ENCODE results near the gene CDH18. TPM values are rescaled to one million over a fixed set of nuclear protein-coding genes. Genes with fewer than 3 reads are reported as not detected.

CDH18 gene
- total RNA-seq, 1 experiment from 2014 or later, result 0.15 TPM

GRCh38 chr5:19904766-19905165 is 83.2 kb downstream of the CDH18 start:
- H3K4me1 ChIP-seq (ENCODE audit: insufficient read depth, low read length), result peaks cover 2% of the 10 kb centered on the region; the same call in 1 of the 2 replicates
- ATAC-seq (no peak), DNase-seq (no peak)
- ChIA-PET CTCF (no interaction called here), POLR2A (ENCODE audit: unreplicated experiment) (no interaction called here)
- H3K27ac ChIP-seq (ENCODE audit: low read length), result no peak overlapping the region
- TF ChIP-seq EZH2 (IDR thresholded peaks at IDR 0.05; ENCODE audit: low read length, unreplicated experiment) (no peak), EZH2phosphoT487 (IDR thresholded peaks at IDR 0.05; ENCODE audit: borderline replicate concordance, low read length) (no peak)
- H3K9ac ChIP-seq (ENCODE audit: low read length), result no peak overlapping the region
- H3K4me3 ChIP-seq (ENCODE audit: low read length), result no peak overlapping the region
- H2AFZ ChIP-seq (ENCODE audit: low read length), result no peak overlapping the region
- no peaks in the 10 kb centered on the region for H3K9me3 ChIP-seq (ENCODE audit: low read length)
- BruUV-seq (replicated peaks), result no TSS peak
- no peaks in the 10 kb centered on the region for H3F3A ChIP-seq (ENCODE audit: low read length, unreplicated experiment)
- H3K79me2 ChIP-seq (ENCODE audit: low read length), result no peaks in the 10 kb centered on the region
- no peaks in the 10 kb centered on the region for H3K27me3 ChIP-seq (ENCODE audit: low read length)
- no peaks in the 10 kb centered on the region for H3K9me2 ChIP-seq (replicated peaks; ENCODE audit: low read length)
- intact Hi-C loops (cut with micrococcal nuclease), result no loop called here
- no peak overlapping the region for H3K4me2 ChIP-seq (ENCODE audit: low read length)
- no peaks in the 10 kb centered on the region for H4K20me1 ChIP-seq (ENCODE audit: low read length)
- no peaks in the 10 kb centered on the region for H3K36me3 ChIP-seq (ENCODE audit: low read depth, low read length)

GRCh38 chr5:19903611-19904010 is 84.4 kb downstream of the CDH18 start:
- intact Hi-C loops (cut with micrococcal nuclease), result no loop called here
- ATAC-seq (no peak), DNase-seq (no peak)
- Histone ChIP-seq H3K27ac (ENCODE audit: low read length) (no peak overlapping the region), H4K20me1 (ENCODE audit: low read length) (no peaks in the 10 kb centered on the region), H3K9me2 (replicated peaks; ENCODE audit: low read length) (no peaks in the 10 kb centered on the region), H3F3A (ENCODE audit: low read length, unreplicated experiment) (no peaks in the 10 kb centered on the region), H3K9ac (ENCODE audit: low read length) (no peak overlapping the region), H3K9me3 (ENCODE audit: low read length) (no peaks in the 10 kb centered on the region), H3K36me3 (ENCODE audit: low read depth, low read length) (no peaks in the 10 kb centered on the region), H3K27me3 (ENCODE audit: low read length) (no peaks in the 10 kb centered on the region), H2AFZ (ENCODE audit: low read length) (no peak overlapping the region), H3K4me3 (ENCODE audit: low read length) (no peak overlapping the region), H3K4me1 (ENCODE audit: insufficient read depth, low read length) (no peaks in the 10 kb centered on the region), H3K4me2 (ENCODE audit: low read length) (no peak overlapping the region), H3K79me2 (ENCODE audit: low read length) (no peaks in the 10 kb centered on the region)
- POLR2A ChIA-PET (ENCODE audit: unreplicated experiment), result no interaction called here
- no TSS peak for BruUV-seq (replicated peaks)
- TF ChIP-seq EZH2phosphoT487 (IDR thresholded peaks at IDR 0.05; ENCODE audit: borderline replicate concordance, low read length) (no peak), CTCF (conservative IDR thresholded peaks at IDR 0.05; ENCODE audit: low read depth, low read length) (no peak), EZH2 (IDR thresholded peaks at IDR 0.05; ENCODE audit: low read length, unreplicated experiment) (no peak)
- CTCF ChIA-PET, result no interaction called here

GRCh38 chr5:19902316-19902934 is 85.6 kb downstream of the CDH18 start:
- H3K79me2 ChIP-seq (ENCODE audit: low read length), result no peaks in the 10 kb centered on the region
- no peaks in the 10 kb centered on the region for H3K27me3 ChIP-seq (ENCODE audit: low read length)
- no peak for ATAC-seq
- DNase-seq, result no peak
- no peaks in the 10 kb centered on the region for H4K20me1 ChIP-seq (ENCODE audit: low read length)
- ChIA-PET POLR2A (ENCODE audit: unreplicated experiment) (no interaction called here), CTCF (no interaction called here)
- H3K9me3 ChIP-seq (ENCODE audit: low read length), result no peaks in the 10 kb centered on the region
- no TSS peak for BruUV-seq (replicated peaks)
- H3K36me3 ChIP-seq (ENCODE audit: low read depth, low read length), result no peaks in the 10 kb centered on the region
- no peak overlapping the region for H2AFZ ChIP-seq (ENCODE audit: low read length)
- intact Hi-C loops (cut with micrococcal nuclease), result no loop called here
- H3K9me2 ChIP-seq (replicated peaks; ENCODE audit: low read length), result no peaks in the 10 kb centered on the region
- H3K9ac ChIP-seq (ENCODE audit: low read length), result no peak overlapping the region
- H3F3A ChIP-seq (ENCODE audit: low read length, unreplicated experiment), result no peaks in the 10 kb centered on the region
- H3K4me2 ChIP-seq (ENCODE audit: low read length), result no peak overlapping the region
- TF ChIP-seq EZH2phosphoT487 (IDR thresholded peaks at IDR 0.05; ENCODE audit: borderline replicate concordance, low read length) (no peak), EZH2 (IDR thresholded peaks at IDR 0.05; ENCODE audit: low read length, unreplicated experiment) (no peak), CTCF (conservative IDR thresholded peaks at IDR 0.05; ENCODE audit: low read depth, low read length) (no peak)
- no peaks in the 10 kb centered on the region for H3K4me1 ChIP-seq (ENCODE audit: insufficient read depth, low read length)
- H3K27ac ChIP-seq (ENCODE audit: low read length), result no peak overlapping the region
- H3K4me3 ChIP-seq (ENCODE audit: low read length), result no peak overlapping the region
